GM19452 (cell line): ENCODE data around the gene ADARB1.

ENCODE experiments used
- ATAC-seq: cut with Tn5 transposase; IDR thresholded peaks from one replicate; pipeline ENCODE4 v1.9.1; 2021; ENCODE audit not compliant: unreplicated experiment

Gene ADARB1

GRCh38 chr21:45073301-45074047 lies 906 bp upstream of the ADARB1 start:
- ATAC-seq = no peak

- no peak for ATAC-seq
Measured at GRCh38 chr21:45074818-45075595, 627 bp downstream of the ADARB1 start.

- ATAC-seq = no peak
Measured at GRCh38 chr21:45075596-45076244, 1.3 kb downstream of the ADARB1 start.

- no peak for ATAC-seq
Measured at GRCh38 chr21:45076245-45076711, 1.9 kb downstream of the ADARB1 start.

GRCh38 chr21:45078371-45078770 lies 4.0 kb downstream of the ADARB1 start:
- ATAC-seq = no peak

GRCh38 chr21:45078877-45079281 lies 4.5 kb downstream of the ADARB1 start:
- ATAC-seq = no peak

- ATAC-seq = no peak
Measured at GRCh38 chr21:45079351-45079750, 5.0 kb downstream of the ADARB1 start.

- ATAC-seq = no peak
Measured at GRCh38 chr21:45080232-45080631, 5.9 kb downstream of the ADARB1 start.

GRCh38 chr21:45080639-45081414 lies 6.4 kb downstream of the ADARB1 start:
- ATAC-seq = no peak

GRCh38 chr21:45081636-45082035 lies 7.3 kb downstream of the ADARB1 start:
- ATAC-seq = no peak

GRCh38 chr21:45082736-45083135 lies 8.4 kb downstream of the ADARB1 start:
- no peak for ATAC-seq

- no peak for ATAC-seq
Measured at GRCh38 chr21:45084121-45084520, 9.7 kb downstream of the ADARB1 start.

GRCh38 chr21:45084881-45085536 lies 10.6 kb downstream of the ADARB1 start:
- ATAC-seq = no peak

- no peak for ATAC-seq
Measured at GRCh38 chr21:45085700-45086099, 11.3 kb downstream of the ADARB1 start.

GRCh38 chr21:45086337-45086958 lies 12.1 kb downstream of the ADARB1 start:
- no peak for ATAC-seq

GRCh38 chr21:45087022-45087823 lies 12.8 kb downstream of the ADARB1 start:
- ATAC-seq = no peak

GRCh38 chr21:45088116-45088515 lies 13.7 kb downstream of the ADARB1 start:
- ATAC-seq = no peak

GRCh38 chr21:45088729-45089128 lies 14.3 kb downstream of the ADARB1 start:
- no peak for ATAC-seq

GRCh38 chr21:45089964-45090363 lies 15.6 kb downstream of the ADARB1 start:
- ATAC-seq = no peak
